ENCODE measurements around the gene ZNF254.

The ZNF254 gene

GRCh38 chr19:24142771-24143170 lies 55.8 kb downstream of the ZNF254 start:
- no peak overlapping the region for H3K4me3 ChIP-seq (ENCODE audit: low read length)
- H3K23ac ChIP-seq (ENCODE audit: low read length), result no peak overlapping the region
- H3K4ac ChIP-seq (ENCODE audit: low read depth, low read length), result no peak overlapping the region
- H4K5ac ChIP-seq (ENCODE audit: low read length), result no peak overlapping the region
- no peak for DNase-seq
- no peak overlapping the region for H3K18ac ChIP-seq (ENCODE audit: low read length)
- H3K79me2 ChIP-seq (ENCODE audit: control insufficient read depth, insufficient read depth, low read length), result no peaks in the 10 kb centered on the region
- no peaks in the 10 kb centered on the region for H3K36me3 ChIP-seq (ENCODE audit: control insufficient read depth, insufficient read depth, low read length)
- H3K79me1 ChIP-seq (ENCODE audit: low read length), result no peaks in the 10 kb centered on the region
- H3K9ac ChIP-seq (ENCODE audit: low read length), result no peak overlapping the region
- no peak overlapping the region for H3K27ac ChIP-seq (ENCODE audit: low read depth, low read length)
- no peak overlapping the region for H2AK5ac ChIP-seq (ENCODE audit: low read length)
- H3K27me3 ChIP-seq (ENCODE audit: insufficient read depth, low read length, poor library complexity), result no peaks in the 10 kb centered on the region
- no peaks in the 10 kb centered on the region for H3K4me1 ChIP-seq (ENCODE audit: control insufficient read depth, low read depth, low read length)
- no peak overlapping the region for H3K4me2 ChIP-seq (ENCODE audit: low read length)
- no peak overlapping the region for H2BK120ac ChIP-seq (ENCODE audit: low read depth, low read length)
- no peak overlapping the region for H3K56ac ChIP-seq (ENCODE audit: low read length)
- H2BK15ac ChIP-seq (replicated peaks; ENCODE audit: low read depth), result no peak overlapping the region
- no peak overlapping the region for H4K8ac ChIP-seq (ENCODE audit: low read depth, low read length)
- no peak overlapping the region for H2BK5ac ChIP-seq (ENCODE audit: low read length)
- no CpG with 5 or more reads among the region's 3 CpGs for WGBS (ENCODE audit: extremely low coverage, insufficient coverage, low lambda C conversion rate)

- Histone ChIP-seq H3K9ac (ENCODE audit: low read length) (no peak overlapping the region), H4K8ac (ENCODE audit: low read depth, low read length) (no peak overlapping the region), H3K23ac (ENCODE audit: low read length) (no peak overlapping the region), H3K79me2 (ENCODE audit: control insufficient read depth, insufficient read depth, low read length) (no peaks in the 10 kb centered on the region), H2AK5ac (ENCODE audit: low read length) (no peak overlapping the region), H2BK5ac (ENCODE audit: low read length) (no peak overlapping the region), H2BK120ac (ENCODE audit: low read depth, low read length) (no peak overlapping the region), H3K4me1 (ENCODE audit: control insufficient read depth, low read depth, low read length) (no peaks in the 10 kb centered on the region), H4K5ac (ENCODE audit: low read length) (no peak overlapping the region), H3K27me3 (ENCODE audit: insufficient read depth, low read length, poor library complexity) (no peaks in the 10 kb centered on the region), H3K56ac (ENCODE audit: low read length) (no peak overlapping the region), H3K4me2 (ENCODE audit: low read length) (no peak overlapping the region), H3K4me3 (ENCODE audit: low read length) (no peak overlapping the region), H3K27ac (ENCODE audit: low read depth, low read length) (no peak overlapping the region), H3K79me1 (ENCODE audit: low read length) (no peaks in the 10 kb centered on the region), H3K4ac (ENCODE audit: low read depth, low read length) (no peak overlapping the region), H3K18ac (ENCODE audit: low read length) (no peak overlapping the region), H3K36me3 (ENCODE audit: control insufficient read depth, insufficient read depth, low read length) (no peaks in the 10 kb centered on the region), H2BK15ac (replicated peaks; ENCODE audit: low read depth) (no peak overlapping the region)
- no CpG with 5 or more reads among the region's 2 CpGs for WGBS (ENCODE audit: extremely low coverage, insufficient coverage, low lambda C conversion rate)
- DNase-seq, result peak; percentile 45
These were observed 72.7 kb downstream of the ZNF254 start for GRCh38 chr19:24159707-24160106.

DNA sequence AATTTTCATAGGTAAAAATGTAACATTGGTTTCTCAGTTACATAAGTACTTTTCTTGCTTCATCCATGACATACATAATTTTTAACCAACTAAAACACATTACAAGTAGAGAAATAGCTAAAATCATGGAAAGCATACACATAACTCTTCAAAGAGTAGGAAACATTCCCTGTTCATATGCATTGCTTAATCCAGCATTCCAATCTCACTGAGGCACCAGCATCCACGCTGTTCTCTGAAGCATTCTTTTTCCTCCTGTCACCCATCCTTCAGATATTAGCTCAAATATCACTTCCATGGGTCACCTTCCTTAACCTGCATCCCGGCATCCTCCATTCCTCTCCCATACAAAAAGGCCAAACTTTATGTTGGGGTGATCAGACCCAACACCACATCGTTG lies 79.1 kb downstream of the ZNF254 start:
- Histone ChIP-seq H3K23ac (ENCODE audit: low read length) (no peak overlapping the region), H3K27me3 (ENCODE audit: insufficient read depth, low read length, poor library complexity) (no peaks in the 10 kb centered on the region), H2BK120ac (ENCODE audit: low read depth, low read length) (no peak overlapping the region), H3K36me3 (ENCODE audit: control insufficient read depth, insufficient read depth, low read length) (no peaks in the 10 kb centered on the region), H3K4me3 (ENCODE audit: low read length) (no peak overlapping the region), H3K4ac (ENCODE audit: low read depth, low read length) (no peak overlapping the region), H3K27ac (ENCODE audit: low read depth, low read length) (no peak overlapping the region), H2AK5ac (ENCODE audit: low read length) (no peak overlapping the region), H3K79me2 (ENCODE audit: control insufficient read depth, insufficient read depth, low read length) (no peaks in the 10 kb centered on the region), H2BK5ac (ENCODE audit: low read length) (no peak overlapping the region), H3K4me2 (ENCODE audit: low read length) (no peak overlapping the region), H4K5ac (ENCODE audit: low read length) (no peak overlapping the region), H3K18ac (ENCODE audit: low read length) (no peak overlapping the region), H4K8ac (ENCODE audit: low read depth, low read length) (no peak overlapping the region), H3K79me1 (ENCODE audit: low read length) (no peaks in the 10 kb centered on the region), H3K56ac (ENCODE audit: low read length) (no peak overlapping the region), H3K4me1 (ENCODE audit: control insufficient read depth, low read depth, low read length) (no peaks in the 10 kb centered on the region), H3K9ac (ENCODE audit: low read length) (no peak overlapping the region), H2BK15ac (replicated peaks; ENCODE audit: low read depth) (no peak overlapping the region)
- no peak for DNase-seq
- no CpG with 5 or more reads among the region's 3 CpGs for WGBS (ENCODE audit: extremely low coverage, insufficient coverage, low lambda C conversion rate)

DNA sequence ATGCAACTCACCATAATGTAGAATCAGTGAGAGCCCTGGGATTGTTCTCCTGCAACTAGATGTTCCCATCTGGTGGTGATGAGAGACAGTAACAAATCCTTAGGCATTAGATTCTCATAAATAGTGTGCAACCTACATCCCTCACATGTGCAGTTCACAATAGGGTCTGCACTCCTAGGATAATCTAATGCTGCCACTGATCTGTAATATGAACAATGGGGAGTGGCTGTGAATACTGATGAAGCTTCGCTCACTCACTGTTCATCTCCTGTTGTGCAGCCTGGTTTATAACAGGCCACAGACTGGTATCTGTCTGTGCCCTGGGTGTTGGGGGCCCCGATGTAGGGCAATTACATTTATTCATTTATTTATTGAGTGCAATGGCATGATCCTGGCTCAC lies 86.9 kb downstream of the ZNF254 start:
- no peak overlapping the region for H3K27ac ChIP-seq (ENCODE audit: low read depth, low read length)
- no peak overlapping the region for H3K9ac ChIP-seq (ENCODE audit: low read length)
- no peaks in the 10 kb centered on the region for H3K27me3 ChIP-seq (ENCODE audit: insufficient read depth, low read length, poor library complexity)
- no peaks in the 10 kb centered on the region for H3K36me3 ChIP-seq (ENCODE audit: control insufficient read depth, insufficient read depth, low read length)
- H3K4me2 ChIP-seq (ENCODE audit: low read length), result no peak overlapping the region
- H3K23ac ChIP-seq (ENCODE audit: low read length), result no peak overlapping the region
- no peak overlapping the region for H3K18ac ChIP-seq (ENCODE audit: low read length)
- no peaks in the 10 kb centered on the region for H3K79me2 ChIP-seq (ENCODE audit: control insufficient read depth, insufficient read depth, low read length)
- no CpG with 5 or more reads among the region's 2 CpGs for WGBS (ENCODE audit: extremely low coverage, insufficient coverage, low lambda C conversion rate)
- H2BK5ac ChIP-seq (ENCODE audit: low read length), result no peak overlapping the region
- DNase-seq, result no peak
- H3K56ac ChIP-seq (ENCODE audit: low read length), result no peak overlapping the region
- no peak overlapping the region for H2AK5ac ChIP-seq (ENCODE audit: low read length)
- H2BK15ac ChIP-seq (replicated peaks; ENCODE audit: low read depth), result no peak overlapping the region
- H4K8ac ChIP-seq (ENCODE audit: low read depth, low read length), result no peak overlapping the region
- no peak overlapping the region for H4K5ac ChIP-seq (ENCODE audit: low read length)
- H3K4me1 ChIP-seq (ENCODE audit: control insufficient read depth, low read depth, low read length), result no peaks in the 10 kb centered on the region
- H3K4ac ChIP-seq (ENCODE audit: low read depth, low read length), result no peak overlapping the region
- no peak overlapping the region for H3K4me3 ChIP-seq (ENCODE audit: low read length)
- H2BK120ac ChIP-seq (ENCODE audit: low read depth, low read length), result no peak overlapping the region
- H3K79me1 ChIP-seq (ENCODE audit: low read length), result no peaks in the 10 kb centered on the region

DNA sequence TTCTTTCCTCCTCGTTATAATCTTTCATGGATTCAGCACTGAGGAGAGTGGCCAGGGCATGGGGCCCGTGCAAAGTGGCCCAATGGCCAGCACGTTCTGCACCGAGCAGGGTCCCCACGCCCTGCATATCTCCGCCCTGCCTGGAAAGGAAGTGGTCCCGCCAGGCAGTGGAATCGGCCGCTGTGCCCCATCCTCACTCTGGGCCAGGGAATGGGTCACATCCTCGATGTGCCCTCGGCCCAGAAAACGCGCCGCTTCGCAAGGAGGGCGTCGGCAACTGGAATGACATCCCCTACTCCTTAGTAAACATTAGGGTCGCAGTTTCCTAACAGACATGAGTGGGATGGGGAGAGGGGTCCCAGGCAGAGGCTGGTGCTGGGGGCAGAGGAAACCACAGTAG lies 90.7 kb downstream of the ZNF254 start:
- Histone ChIP-seq H4K8ac (ENCODE audit: low read depth, low read length) (no peak overlapping the region), H3K4me1 (ENCODE audit: control insufficient read depth, low read depth, low read length) (no peaks in the 10 kb centered on the region), H4K5ac (ENCODE audit: low read length) (no peak overlapping the region), H3K27ac (ENCODE audit: low read depth, low read length) (no peak overlapping the region), H2BK5ac (ENCODE audit: low read length) (no peak overlapping the region), H3K4me2 (ENCODE audit: low read length) (no peak overlapping the region), H2BK15ac (replicated peaks; ENCODE audit: low read depth) (no peak overlapping the region), H3K36me3 (ENCODE audit: control insufficient read depth, insufficient read depth, low read length) (no peaks in the 10 kb centered on the region), H2BK120ac (ENCODE audit: low read depth, low read length) (no peak overlapping the region), H3K9ac (ENCODE audit: low read length) (no peak overlapping the region), H3K27me3 (ENCODE audit: insufficient read depth, low read length, poor library complexity) (no peaks in the 10 kb centered on the region), H3K4ac (ENCODE audit: low read depth, low read length) (no peak overlapping the region), H3K23ac (ENCODE audit: low read length) (no peak overlapping the region), H3K18ac (ENCODE audit: low read length) (no peak overlapping the region), H2AK5ac (ENCODE audit: low read length) (no peak overlapping the region), H3K4me3 (ENCODE audit: low read length) (no peak overlapping the region), H3K79me1 (ENCODE audit: low read length) (no peaks in the 10 kb centered on the region), H3K56ac (ENCODE audit: low read length) (no peak overlapping the region), H3K79me2 (ENCODE audit: control insufficient read depth, insufficient read depth, low read length) (no peaks in the 10 kb centered on the region)
- no CpG with 5 or more reads among the region's 18 CpGs for WGBS (ENCODE audit: extremely low coverage, insufficient coverage, low lambda C conversion rate)
- DNase-seq, result no peak

GRCh38 chr19:24178207-24178606 lies 91.2 kb downstream of the ZNF254 start:
- Histone ChIP-seq H3K23ac (ENCODE audit: low read length) (no peak overlapping the region), H3K27me3 (ENCODE audit: insufficient read depth, low read length, poor library complexity) (no peaks in the 10 kb centered on the region), H3K56ac (ENCODE audit: low read length) (no peak overlapping the region), H3K36me3 (ENCODE audit: control insufficient read depth, insufficient read depth, low read length) (no peaks in the 10 kb centered on the region), H4K8ac (ENCODE audit: low read depth, low read length) (no peak overlapping the region), H3K79me2 (ENCODE audit: control insufficient read depth, insufficient read depth, low read length) (no peaks in the 10 kb centered on the region), H3K27ac (ENCODE audit: low read depth, low read length) (no peak overlapping the region), H2BK5ac (ENCODE audit: low read length) (no peak overlapping the region), H3K79me1 (ENCODE audit: low read length) (no peaks in the 10 kb centered on the region), H3K4ac (ENCODE audit: low read depth, low read length) (no peak overlapping the region), H2AK5ac (ENCODE audit: low read length) (no peak overlapping the region), H3K9ac (ENCODE audit: low read length) (no peak overlapping the region), H3K4me1 (ENCODE audit: control insufficient read depth, low read depth, low read length) (no peaks in the 10 kb centered on the region), H3K4me2 (ENCODE audit: low read length) (no peak overlapping the region), H3K18ac (ENCODE audit: low read length) (no peak overlapping the region), H3K4me3 (ENCODE audit: low read length) (no peak overlapping the region), H4K5ac (ENCODE audit: low read length) (no peak overlapping the region), H2BK120ac (ENCODE audit: low read depth, low read length) (no peak overlapping the region), H2BK15ac (replicated peaks; ENCODE audit: low read depth) (no peak overlapping the region)
- WGBS (ENCODE audit: extremely low coverage, insufficient coverage, low lambda C conversion rate), result no CpG with 5 or more reads among the region's 17 CpGs
- no peak for DNase-seq

All from mesendoderm (in vitro differentiated cells).